Dedifferentiated amniotic fluid mesenchymal stem cell (primary cell): ENCODE results near the gene CCDC12.

Experiments used
- DNase-seq: peaks from one replicate; pipeline ENCODE4 v3.0.0-alpha.2; 2016; ENCODE audit errors: extremely low spot score

Gene CCDC12

DNA sequence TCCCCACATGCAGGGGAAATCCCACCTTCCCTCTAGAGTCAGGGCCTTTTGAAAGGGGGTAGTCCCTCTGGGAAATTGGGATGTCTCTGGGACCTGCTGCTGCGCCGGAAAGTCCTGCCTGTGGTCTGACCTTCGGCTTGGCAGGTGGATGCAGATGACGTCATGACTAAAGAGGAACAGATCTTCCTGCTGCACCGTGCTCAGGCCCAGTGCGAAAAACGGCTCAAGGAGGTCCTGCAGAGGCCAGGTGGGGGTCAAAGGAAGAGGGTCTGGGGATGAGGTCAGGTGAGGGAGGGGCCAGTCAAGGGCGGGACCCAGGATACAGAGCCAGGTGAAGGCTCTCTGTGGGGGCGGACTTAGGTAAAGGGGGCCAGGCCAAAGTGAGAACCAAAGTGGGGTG, 82.8 kb downstream of the CCDC12 start:
- DNase-seq, result no peak

DNA sequence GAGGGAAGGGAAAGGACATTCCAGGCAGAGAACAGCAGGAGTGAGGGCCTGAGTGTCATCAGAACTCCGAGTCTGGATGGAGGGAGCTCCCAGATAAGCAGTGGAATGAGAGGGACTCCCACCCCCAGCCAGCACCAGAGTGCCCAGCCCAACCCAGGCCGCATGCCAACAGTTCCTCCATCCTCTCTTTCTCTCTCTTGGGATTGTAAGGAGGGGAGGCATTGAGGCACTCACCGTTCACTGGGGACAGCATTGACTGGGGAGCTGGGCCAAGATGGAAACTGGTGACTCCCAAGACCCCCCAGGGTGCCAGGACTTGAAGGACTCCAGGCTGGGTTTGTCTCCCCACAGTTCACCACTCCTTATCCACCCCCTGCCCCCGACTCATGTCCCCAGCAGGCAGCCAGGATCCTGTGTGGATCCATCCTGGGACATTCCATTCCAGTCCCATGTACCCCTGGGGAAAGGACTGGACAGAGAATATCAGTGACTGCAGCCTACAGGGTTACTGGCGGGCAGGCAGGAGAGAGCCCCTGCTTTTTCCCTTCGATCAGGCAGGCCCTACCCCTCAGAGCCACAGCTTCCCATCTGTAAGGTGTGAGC, 83.3 kb downstream of the CCDC12 start:
- no peak for DNase-seq

GRCh38 chr3:46892285-46893145, 84.0 kb downstream of the CCDC12 start:
- peak; percentile 39 for DNase-seq

GRCh38 chr3:46891132-46891531, 85.4 kb downstream of the CCDC12 start:
- DNase-seq, result no peak

DNA sequence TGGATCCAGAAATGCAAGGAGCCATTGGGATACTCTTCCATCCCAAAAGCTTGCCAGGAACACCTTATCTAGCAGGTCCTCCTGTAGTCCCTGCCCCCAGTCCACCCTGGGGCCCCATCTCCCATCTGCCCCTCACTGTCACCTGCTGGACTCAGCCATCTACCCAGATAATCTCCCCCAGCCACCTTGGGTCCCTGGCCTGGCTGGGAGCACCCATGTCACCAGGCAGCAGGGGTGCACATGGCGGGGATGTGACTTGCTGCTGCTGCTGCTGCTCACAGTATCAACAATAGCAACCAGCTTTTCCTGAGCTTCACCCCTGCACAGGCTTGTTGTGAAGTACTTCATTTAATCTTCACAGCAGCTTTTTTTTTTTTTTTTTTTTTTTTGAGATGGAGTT, 86.4 kb downstream of the CCDC12 start:
- no peak for DNase-seq

GRCh38 chr3:46889381-46890110, 87.0 kb downstream of the CCDC12 start:
- no peak for DNase-seq

GRCh38 chr3:46888705-46889104, 87.8 kb downstream of the CCDC12 start:
- DNase-seq, result no peak

DNA sequence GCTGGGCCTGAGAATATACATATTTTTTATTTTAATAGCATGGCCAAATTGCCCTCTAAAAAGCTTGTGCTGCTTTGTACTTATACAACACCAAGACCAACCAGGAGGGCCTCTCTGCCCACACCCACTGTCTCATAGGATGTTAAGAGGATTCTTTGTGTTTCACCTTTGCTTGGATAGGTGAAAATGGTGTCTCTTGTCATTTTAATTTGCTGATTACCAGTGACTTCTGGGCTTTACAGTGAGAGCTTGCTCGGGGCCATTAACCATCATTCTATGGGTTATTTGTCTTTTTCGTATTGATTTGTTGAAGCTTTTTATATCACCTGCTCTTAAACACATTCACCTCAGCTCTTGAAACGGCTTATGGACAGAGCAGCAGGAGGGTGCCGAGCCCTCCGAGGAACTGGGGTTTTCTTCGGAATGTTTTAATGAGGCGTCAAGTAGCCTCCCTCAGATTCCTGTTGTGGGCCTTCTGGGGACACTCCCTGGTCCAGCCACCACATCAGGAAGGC, 88.5 kb downstream of the CCDC12 start:
- no peak for DNase-seq

GRCh38 chr3:46885612-46886011, 90.9 kb downstream of the CCDC12 start:
- no peak for DNase-seq

GRCh38 chr3:46884929-46885328, 91.6 kb downstream of the CCDC12 start:
- no peak for DNase-seq

- no peak for DNase-seq
Measured at GRCh38 chr3:46884427-46884826, 92.1 kb downstream of the CCDC12 start.

GRCh38 chr3:46883830-46884185, 92.7 kb downstream of the CCDC12 start:
- no peak for DNase-seq

DNA sequence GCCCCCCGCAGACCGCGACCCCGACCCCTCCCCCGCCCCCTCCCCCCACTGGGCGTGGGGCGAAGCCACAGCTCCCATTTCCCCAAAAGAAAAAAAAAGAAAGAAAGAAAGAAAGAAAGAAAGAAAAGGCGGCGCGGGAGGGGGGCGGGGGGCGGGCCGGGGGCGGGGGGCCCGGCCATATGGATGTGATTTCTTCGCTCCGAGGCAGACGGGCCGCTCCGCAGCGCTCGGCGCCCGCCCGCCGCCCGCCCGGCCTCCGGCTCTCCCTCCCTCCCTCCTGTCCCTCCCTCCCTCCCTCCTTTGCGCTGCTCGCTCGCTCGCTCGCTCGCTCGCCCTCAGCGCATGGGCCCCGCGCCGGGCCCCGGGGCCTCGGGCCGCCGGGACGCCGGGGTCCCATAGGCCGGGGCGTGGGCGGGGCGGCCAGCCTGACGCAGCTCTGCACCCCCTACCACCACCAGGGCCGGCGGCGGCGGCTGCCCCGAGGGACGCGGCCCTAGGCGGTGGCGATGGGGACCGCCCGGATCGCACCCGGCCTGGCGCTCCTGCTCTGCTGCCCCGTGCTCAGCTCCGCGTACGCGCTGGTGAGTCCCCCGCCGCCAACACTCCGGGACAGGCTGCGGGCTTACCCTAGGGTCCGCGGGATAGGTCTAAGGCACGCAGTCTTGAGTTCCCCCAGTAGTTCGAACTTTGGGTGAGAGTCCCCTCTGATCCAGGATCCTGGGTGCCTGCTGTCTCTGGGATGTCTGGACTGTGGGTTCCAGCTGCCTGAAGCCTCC, 93.3 kb downstream of the CCDC12 start:
- no peak for DNase-seq

- peak; percentile 47 for DNase-seq
Measured at GRCh38 chr3:46882377-46883053, 94.0 kb downstream of the CCDC12 start.

DNA sequence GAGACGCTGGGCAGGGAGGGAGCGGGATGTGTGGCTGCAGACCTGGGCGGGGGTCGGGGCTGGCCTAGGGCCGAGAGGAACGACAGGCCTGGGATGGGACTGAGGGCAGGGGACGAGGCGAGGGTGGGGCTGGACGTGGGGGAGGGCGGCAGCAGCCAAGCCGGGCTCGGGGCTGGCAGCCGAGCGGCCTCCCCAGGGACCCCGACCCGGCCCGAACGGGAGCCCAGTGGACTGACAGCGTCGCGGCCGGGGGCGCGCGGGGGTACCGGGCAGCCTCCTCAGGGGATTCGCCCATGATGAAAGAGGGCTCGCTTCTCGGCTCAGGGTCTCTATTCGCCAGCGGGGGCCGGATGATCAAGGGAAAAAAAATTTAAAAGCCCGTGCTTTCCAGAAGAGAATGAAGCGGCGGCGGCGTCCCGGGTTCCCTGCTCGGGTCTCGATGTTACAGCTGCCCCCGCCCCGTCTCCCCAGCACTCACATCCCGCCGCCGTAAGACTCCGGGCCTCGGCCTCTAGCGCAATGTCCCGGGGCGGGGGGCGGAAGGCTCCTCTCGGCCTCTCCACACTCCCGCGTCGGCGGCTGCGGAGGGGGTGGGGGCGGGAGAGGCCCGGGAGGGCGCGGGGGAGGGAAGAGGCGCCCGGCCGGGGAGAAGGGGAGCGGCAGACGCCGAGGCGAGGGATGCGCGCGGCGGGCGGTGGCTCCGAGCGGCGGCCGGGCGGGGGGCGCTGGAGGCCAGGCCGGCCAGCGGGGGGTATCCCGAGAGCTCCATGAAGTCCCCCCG, 94.8 kb downstream of the CCDC12 start:
- peak; percentile 17 for DNase-seq

DNA sequence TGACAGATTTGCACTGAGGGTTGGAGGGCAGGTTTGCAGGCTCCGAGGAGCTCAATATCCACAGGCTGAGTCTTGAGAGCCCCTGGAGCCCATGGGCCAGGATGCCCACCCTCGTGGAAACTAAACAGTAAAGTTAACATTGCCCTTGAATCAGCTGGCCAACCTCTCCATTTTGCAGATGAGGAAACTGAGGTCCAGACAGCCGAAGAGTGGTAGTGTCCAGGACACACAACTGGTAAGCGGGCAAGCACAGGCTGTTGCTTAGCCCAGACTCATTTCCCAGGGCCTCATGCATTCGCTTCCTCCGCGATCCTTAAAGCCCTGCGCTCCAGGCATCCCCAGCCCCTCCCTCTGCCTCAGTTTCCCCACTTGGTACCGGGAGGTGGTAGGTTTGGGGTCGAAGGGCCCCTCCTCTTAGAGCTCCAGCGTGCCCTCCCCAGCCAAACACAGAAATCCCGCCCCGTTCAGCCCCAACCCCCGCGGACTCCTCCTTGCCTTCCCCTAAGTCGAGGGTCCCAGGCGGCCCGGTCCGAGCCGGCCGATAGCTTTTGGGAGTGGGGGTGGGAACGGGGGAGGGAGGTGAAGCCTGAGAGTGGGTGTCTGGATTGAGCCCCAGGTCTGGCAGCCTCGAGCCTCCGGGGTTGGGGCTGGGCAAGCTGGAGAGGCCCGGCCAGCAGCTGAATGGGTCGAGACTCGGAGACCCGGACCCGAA, 95.5 kb downstream of the CCDC12 start:
- no peak for DNase-seq

GRCh38 chr3:46878781-46879436, 97.6 kb downstream of the CCDC12 start:
- DNase-seq, result peak; percentile 41

DNA sequence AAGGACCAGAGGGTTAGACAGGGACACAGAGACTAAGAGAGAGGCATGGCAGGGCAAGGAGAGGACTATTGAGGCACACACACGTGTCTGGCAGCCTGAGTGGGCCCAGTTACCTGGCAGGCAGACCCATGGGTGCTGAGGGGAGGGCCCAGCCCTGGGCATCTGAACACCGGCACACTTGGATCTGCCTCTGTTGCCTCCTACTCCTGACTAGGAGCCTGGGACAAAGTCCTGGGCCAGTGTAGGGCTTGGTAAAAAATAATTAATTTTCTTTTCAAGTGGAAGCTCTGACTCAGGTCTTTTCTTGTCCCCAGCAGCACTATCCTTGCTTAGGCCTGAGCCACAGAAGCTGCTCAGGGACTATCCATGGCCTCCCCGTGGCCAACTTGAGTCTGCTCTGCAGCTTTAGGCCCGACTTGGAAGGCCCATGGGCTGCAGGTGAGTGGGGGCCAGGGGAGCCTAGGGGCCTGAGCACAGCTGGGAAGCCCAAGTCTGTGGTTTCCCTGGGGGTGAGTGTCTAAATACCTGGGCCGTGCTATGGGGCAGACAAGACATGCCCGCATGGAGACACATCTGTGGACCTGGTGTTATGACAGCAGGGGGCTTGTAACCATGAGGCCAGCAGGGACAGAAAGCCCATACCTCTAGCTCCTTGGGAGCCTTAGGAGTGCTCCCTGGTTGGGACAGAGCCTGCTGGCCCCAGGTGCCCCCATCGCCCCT, 99.0 kb downstream of the CCDC12 start, which contains the start of gene PTH1R:
Gene PTH1R, plus strand, starts transcription at position 316 of the 720 bp plus-strand sequence. CDS start 5,839 bp downstream, outside the sequence.
- no peak for DNase-seq
